IMR-90 (cell line): ENCODE measurements around the gene RAP2C. TPM values are rescaled to one million over a fixed set of nuclear protein-coding genes. Genes with fewer than 3 reads are reported as not detected.

ENCODE experiments used
- ATAC-seq: fragments of 200-7000 bp; cut with Tn5 transposase; 2 replicates; pipeline ENCODE4 v1.9.1; 2020; ENCODE audit warnings: low read depth, mild to moderate bottlenecking, moderate library complexity
- BruUV-seq: library from RNA; stranded (reverse); fragments of 400-500 nt; replicated peaks from 2 replicates; lab custom pipeline; 2021; lab: Mats Ljungman, UMichigan
- CTCF ChIA-PET: fragments of 300-600 bp; formaldehyde crosslinking; extraction: SDS; loops from one replicate; lab custom pipeline; 2021; ENCODE audit warnings: antibody characterized with exemption; lab: Yijun Ruan, JAX
- POLR2A ChIA-PET: fragments of 300-600 bp; sonication (Branson Sonifier 250); formaldehyde crosslinking; loops from one replicate; lab custom pipeline; 2022; ENCODE audit warnings: antibody characterized with exemption; ENCODE audit not compliant: unreplicated experiment; lab: Charles Lee
- DNase-seq: peaks from one replicate; pipeline ENCODE4 v3.0.0; 2013
- H2AFZ ChIP-seq: replicated peaks from 2 replicates; pipeline ENCODE3; 2013; ENCODE audit warnings: low read length, mild to moderate bottlenecking; ENCODE audit not compliant: poor library complexity
- H2AK5ac ChIP-seq: 2 replicates; pipeline ENCODE4 v1.6.1; 2013; ENCODE audit warnings: low read depth, low read length, inconsistent platforms
- H2AK9ac ChIP-seq: replicated peaks from 2 replicates; pipeline ENCODE3; 2013; ENCODE audit warnings: mild to moderate bottlenecking, low read depth, low read length, moderate library complexity; ENCODE audit not compliant: poor library complexity
- H2BK120ac ChIP-seq: 2 replicates; pipeline ENCODE4 v1.6.1; 2013; ENCODE audit warnings: low read depth, low read length, inconsistent platforms
- H2BK15ac ChIP-seq: 3 replicates; pipeline ENCODE4 v1.6.1; 2013; ENCODE audit warnings: low read depth, low read length, inconsistent platforms
- H2BK20ac ChIP-seq: 2 replicates; pipeline ENCODE4 v1.6.1; 2013; ENCODE audit warnings: low read depth, mild to moderate bottlenecking, inconsistent platforms, low read length, moderate library complexity
- H2BK5ac ChIP-seq: 2 replicates; pipeline ENCODE4 v1.6.1; 2013; ENCODE audit warnings: mild to moderate bottlenecking, low read depth, low read length, inconsistent platforms; ENCODE audit not compliant: poor library complexity, severe bottlenecking
- H3K14ac ChIP-seq: replicated peaks from 2 replicates; pipeline ENCODE4 v1.6.1; 2013; ENCODE audit warnings: low read depth, low read length, inconsistent platforms
- H3K18ac ChIP-seq: 2 replicates; pipeline ENCODE4 v1.6.1; 2013; ENCODE audit warnings: low read depth, low read length, control low read depth
- H3K23ac ChIP-seq: 2 replicates; pipeline ENCODE4 v1.6.1; 2013; ENCODE audit warnings: low read depth, low read length, inconsistent platforms
- H3K27ac ChIP-seq: 2 replicates; pipeline ENCODE4 v1.5.1; 2013; ENCODE audit warnings: mild to moderate bottlenecking, control low read depth, low read length; ENCODE audit not compliant: insufficient read depth
- H3K27me3 ChIP-seq: 2 replicates; pipeline ENCODE4 v1.6.1; 2013; ENCODE audit warnings: low read length; ENCODE audit not compliant: control insufficient read depth, insufficient read depth
- H3K36me3 ChIP-seq: 2 replicates; pipeline ENCODE4 v1.6.1; 2013; ENCODE audit warnings: low read length, mixed read lengths; ENCODE audit not compliant: control insufficient read depth, insufficient read depth
- H3K4ac ChIP-seq: 2 replicates; pipeline ENCODE4 v1.6.1; 2013; ENCODE audit warnings: low read depth, low read length, inconsistent platforms
- H3K4me1 ChIP-seq: 2 replicates; pipeline ENCODE4 v1.6.1; 2013; ENCODE audit warnings: low read length, mixed read lengths; ENCODE audit not compliant: control insufficient read depth, insufficient read depth
- H3K4me2 ChIP-seq: 2 replicates; pipeline ENCODE4 v1.6.1; 2013; ENCODE audit warnings: low read depth, mild to moderate bottlenecking, control low read depth, low read length, moderate library complexity
- H3K4me3 ChIP-seq: 2 replicates; pipeline ENCODE4 v1.5.1; 2013; ENCODE audit warnings: low read depth, mild to moderate bottlenecking, control low read depth, low read length, moderate library complexity; ENCODE audit not compliant: insufficient read depth
- H3K56ac ChIP-seq: 2 replicates; pipeline ENCODE4 v1.6.1; 2013; ENCODE audit warnings: low read length, inconsistent platforms; ENCODE audit not compliant: insufficient read depth; ENCODE audit errors: extremely low read depth
- H3K79me1 ChIP-seq, 2 experiments: 2 replicates each; pipeline ENCODE4 v1.6.1; 2013; ENCODE audit warnings: low read length in 2 of 2, inconsistent platforms in 1 of 2, low read depth in 1 of 2
- H3K9ac ChIP-seq: 2 replicates; pipeline ENCODE4 v1.6.1; 2013; ENCODE audit warnings: low read depth, low read length, control low read depth
- H3K9me1 ChIP-seq: 2 replicates; pipeline ENCODE4 v1.6.1; 2013; ENCODE audit warnings: low read length, inconsistent platforms; ENCODE audit not compliant: insufficient read depth
- H3K9me3 ChIP-seq: 2 replicates; pipeline ENCODE4 v1.6.1; 2013; ENCODE audit warnings: low read length; ENCODE audit not compliant: control insufficient read depth, insufficient read depth
- H4K20me1 ChIP-seq: 2 replicates; pipeline ENCODE4 v1.6.1; 2013; ENCODE audit warnings: low read length, inconsistent platforms; ENCODE audit not compliant: insufficient read depth
- H4K5ac ChIP-seq: 2 replicates; pipeline ENCODE4 v1.6.1; 2013; ENCODE audit warnings: mild to moderate bottlenecking, low read depth, low read length, control low read depth
- H4K8ac ChIP-seq, 2 experiments: 2 replicates each; pipeline ENCODE4 v1.6.1; 2013; ENCODE audit warnings: low read depth in 2 of 2, low read length in 2 of 2, control low read depth in 1 of 2, inconsistent platforms in 1 of 2
- H4K91ac ChIP-seq: 2 replicates; pipeline ENCODE4 v1.6.1; 2013; ENCODE audit warnings: low read depth, low read length, inconsistent platforms; ENCODE audit not compliant: insufficient read depth
- BHLHE40 ChIP-seq: fragments of 150-350 bp; IDR thresholded peaks from 2 replicates; pipeline ENCODE4 v1.6.1; 2016; ENCODE audit warnings: mild to moderate bottlenecking, low read depth, low read length
- CEBPB ChIP-seq: IDR thresholded peaks from 2 replicates; pipeline ENCODE4 v1.6.1; 2012; ENCODE audit warnings: low read depth, low read length, improper control_type of control experiment
- CTCF ChIP-seq: conservative IDR thresholded peaks from 2 replicates; pipeline ENCODE4 v1.5.1; 2012; ENCODE audit warnings: mild to moderate bottlenecking, low read depth, low read length, improper control_type of control experiment
- MXI1 ChIP-seq: IDR thresholded peaks from 2 replicates; pipeline ENCODE4 v1.6.1; 2012; ENCODE audit warnings: low read depth, mild to moderate bottlenecking, low read length, moderate library complexity, borderline replicate concordance
- POLR2A ChIP-seq: IDR thresholded peaks from 2 replicates; pipeline ENCODE4 v1.6.1; 2012; ENCODE audit warnings: mild to moderate bottlenecking, low read depth, low read length
- RAD21 ChIP-seq: IDR thresholded peaks from 2 replicates; pipeline ENCODE4 v1.6.1; 2012; ENCODE audit warnings: low read length, improper control_type of control experiment
- RCOR1 ChIP-seq: IDR thresholded peaks from 2 replicates; pipeline ENCODE4 v1.6.1; 2012; ENCODE audit warnings: mild to moderate bottlenecking, low read length, improper control_type of control experiment; ENCODE audit not compliant: insufficient replicate concordance
- RFX5 ChIP-seq: IDR thresholded peaks from 2 replicates; pipeline ENCODE4 v1.8.0; 2012; ENCODE audit warnings: low read depth, mild to moderate bottlenecking, low read length, moderate library complexity
- SMC3 ChIP-seq: fragments of 150-350 bp; IDR thresholded peaks from 2 replicates; pipeline ENCODE4 v1.6.1; 2016; ENCODE audit warnings: low read depth, mild to moderate bottlenecking, antibody characterized with exemption, low read length, moderate library complexity
- WGBS, 2 experiments: methylation state at CpG; one replicate each; pipeline versions ENCODE4 v1.1.5 to v1.1.7; 2013; ENCODE audit warnings: missing lambda C conversion rate in 2 of 2; ENCODE audit not compliant: insufficient read length in 1 of 2; ENCODE audit errors: extremely low coverage in 2 of 2; 5-methylcytosine and 5-hydroxymethylcytosine counted together
- dilution Hi-C: fragments of 300-500 bp; cut with HindIII; formaldehyde crosslinking; loops from one replicate; pipeline ENCODE4 v1.14.3; 2018; ENCODE audit warnings: low sequenced_read_pairs; ENCODE audit not compliant: unreplicated experiment
- in situ Hi-C: fragments of 300-500 bp; cut with MboI; formaldehyde crosslinking; loops from 3 replicates; pipeline ENCODE4 v1.14.3; 2019; ENCODE audit warnings: low sequenced_read_pairs, inconsistent platforms, mixed read lengths
- intact Hi-C: fragments of 100-400 bp; cut with micrococcal nuclease; formaldehyde crosslinking; loops from 2 replicates; pipeline ENCODE4 v1.10.0; 2022
- polyA plus RNA-seq, 3 experiments: library from polyadenylated mRNA; depleted of rRNA; stranded (reverse); fragments of >200 nt; gene quantifications; 2 replicates each; pipeline ENCODE4 v1.2.3, GENCODE V29; 2012; ENCODE audit warnings: low replicate concordance in 1 of 3
- total RNA-seq: library from RNA; depleted of rRNA; stranded (reverse); fragments of >200 nt; gene quantifications from 2 replicates; pipeline ENCODE4 v1.2.3, GENCODE V29; 2012
- TF ChIP-seq, protein P1 (sequence below): fragments of 150-350 bp; IDR thresholded peaks from 2 replicates; pipeline ENCODE4 v1.6.1; 2016; ENCODE audit warnings: low read depth, mild to moderate bottlenecking, low read length, moderate library complexity, borderline replicate concordance

The RAP2C gene
- total and polyA plus RNA-seq, 2 of the 4 experiments (the other 2 are of a cell fraction), result 7.6 to 24.9 TPM

DNA sequence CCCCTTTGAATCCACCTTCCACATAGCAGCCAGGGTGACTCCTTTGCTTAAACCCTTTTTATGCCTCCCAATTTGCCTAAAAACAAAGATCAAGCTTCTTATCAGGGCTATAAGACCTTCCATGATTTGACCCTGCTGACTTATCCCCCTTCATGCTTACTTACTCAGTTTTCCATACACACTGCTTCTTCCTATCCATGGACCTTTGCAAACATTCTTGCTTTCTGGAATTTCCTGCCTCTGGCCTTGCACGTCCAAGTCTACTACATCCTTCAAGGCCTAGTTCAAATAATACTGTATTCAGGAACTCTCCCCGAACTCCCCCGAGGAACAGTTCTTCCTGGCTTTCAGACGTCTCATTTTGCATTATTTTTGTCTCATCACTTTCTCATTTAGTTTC is 31.8 kb downstream of the RAP2C start:
- Histone ChIP-seq H3K9me1 (no peaks in the 10 kb centered on the region), H4K5ac (no peak overlapping the region), H2BK20ac (no peak overlapping the region), H4K8ac (no peak overlapping the region), H4K91ac (no peak overlapping the region), H3K23ac (no peak overlapping the region), H2AK5ac (no peak overlapping the region), H3K4me2 (no peak overlapping the region), H2BK5ac (no peak overlapping the region), H3K9me3 (no peaks in the 10 kb centered on the region), H3K14ac (no peak overlapping the region), H3K56ac (no peak overlapping the region), H2BK15ac (no peak overlapping the region), H4K20me1 (no peaks in the 10 kb centered on the region), H3K9ac (no peak overlapping the region), H3K27ac (no peak overlapping the region), H2AK9ac (no peak overlapping the region), H2AFZ (no peak overlapping the region), H3K79me1 (no peaks in the 10 kb centered on the region), H3K18ac (no peak overlapping the region), H3K4me1 (no peaks in the 10 kb centered on the region), H2BK120ac (no peak overlapping the region), H3K4ac (no peak overlapping the region), H3K27me3 (peaks cover 8% of the 10 kb centered on the region), H3K36me3 (no peaks in the 10 kb centered on the region), H3K4me3 (no peak overlapping the region)
- WGBS, 2 experiments, result 33% methylated on average over 1 of the region's 4 CpGs; no CpG with 5 or more reads in 1 of the 2 experiments
- ChIA-PET POLR2A (no interaction called here), CTCF (interaction anchor here (0.9 kb wide), 1 partner anchor 13 kb away, joined by 3 read pairs; no protein-coding TSS in a partner anchor)
- ATAC-seq, result no peak
- intact Hi-C loops (no loop called here), in situ Hi-C loops (no loop called here), dilution Hi-C loops (no loop called here)
- TF ChIP-seq CEBPB (no peak), BHLHE40 (no peak), MXI1 (no peak), RFX5 (no peak), CTCF (no peak), POLR2A (no peak), RAD21 (no peak), RCOR1 (no peak), SMC3 (no peak)
- TF ChIP-seq, protein P1, sequence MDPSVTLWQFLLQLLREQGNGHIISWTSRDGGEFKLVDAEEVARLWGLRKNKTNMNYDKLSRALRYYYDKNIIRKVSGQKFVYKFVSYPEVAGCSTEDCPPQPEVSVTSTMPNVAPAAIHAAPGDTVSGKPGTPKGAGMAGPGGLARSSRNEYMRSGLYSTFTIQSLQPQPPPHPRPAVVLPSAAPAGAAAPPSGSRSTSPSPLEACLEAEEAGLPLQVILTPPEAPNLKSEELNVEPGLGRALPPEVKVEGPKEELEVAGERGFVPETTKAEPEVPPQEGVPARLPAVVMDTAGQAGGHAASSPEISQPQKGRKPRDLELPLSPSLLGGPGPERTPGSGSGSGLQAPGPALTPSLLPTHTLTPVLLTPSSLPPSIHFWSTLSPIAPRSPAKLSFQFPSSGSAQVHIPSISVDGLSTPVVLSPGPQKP, result no peak
- BruUV-seq, result no TSS peak
- no peak for DNase-seq
